ENCODE measurements around the gene VILL. TPM values are rescaled to one million over a fixed set of nuclear protein-coding genes. Genes with fewer than 3 reads are reported as not detected.
"Not testable (repeated sequence)": the region's sequence is repeated elsewhere in the genome, so short reads cannot be mapped to it uniquely, and the experiment has no call there.

The VILL gene
- total RNA-seq, 4 donors from 2014 or later: 3.5 to 7.5 (median 5.2) TPM

DNA sequence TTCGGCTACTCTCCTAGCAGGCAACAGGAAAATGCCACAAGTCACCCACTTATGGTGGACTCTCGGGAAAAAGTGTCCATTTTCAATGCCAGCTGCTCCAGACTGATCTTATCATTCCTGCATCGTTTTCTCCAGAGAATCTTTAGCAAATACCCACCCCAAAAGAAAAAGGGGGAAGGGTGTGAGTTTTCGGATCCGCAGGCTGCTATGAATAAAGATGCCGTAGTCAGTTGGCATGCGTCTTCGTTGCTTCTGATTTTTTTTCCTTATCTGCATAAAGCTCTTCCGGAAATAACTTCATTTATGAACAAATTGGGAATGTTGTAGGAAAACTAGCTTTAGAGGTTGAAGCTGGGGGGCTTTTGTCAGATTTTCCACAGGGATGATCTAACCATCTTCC, 22.4 kb upstream of the VILL start:
- Histone ChIP-seq H3K27ac (peak overlapping the region in 1 of 4 donors; percentile 3), H3K4me3 (no peak overlapping the region), H3K36me3 (peaks cover 0 to 66% of the 10 kb centered on the region in 2 donors), H3K27me3 (no peaks in the 10 kb centered on the region), H3K9me3 (no peaks in the 10 kb centered on the region), H3K4me1 (peaks cover 0 to 25% (median 8%) of the 10 kb centered on the region in 3 donors)
- ATAC-seq: no peak
- 87 to 91% methylated on average over 9 of the region's 9 CpGs for WGBS, 2 donors (ENCODE audit: low coverage in 1 of 2)
- no peak for TF ChIP-seq POLR2A (IDR thresholded peaks at IDR 0.05)
- no peak for TF ChIP-seq EP300 (IDR thresholded peaks at IDR 0.05)
- no peak for TF ChIP-seq POLR2AphosphoS5 (IDR thresholded peaks at IDR 0.05)
- TF ChIP-seq, protein P1, sequence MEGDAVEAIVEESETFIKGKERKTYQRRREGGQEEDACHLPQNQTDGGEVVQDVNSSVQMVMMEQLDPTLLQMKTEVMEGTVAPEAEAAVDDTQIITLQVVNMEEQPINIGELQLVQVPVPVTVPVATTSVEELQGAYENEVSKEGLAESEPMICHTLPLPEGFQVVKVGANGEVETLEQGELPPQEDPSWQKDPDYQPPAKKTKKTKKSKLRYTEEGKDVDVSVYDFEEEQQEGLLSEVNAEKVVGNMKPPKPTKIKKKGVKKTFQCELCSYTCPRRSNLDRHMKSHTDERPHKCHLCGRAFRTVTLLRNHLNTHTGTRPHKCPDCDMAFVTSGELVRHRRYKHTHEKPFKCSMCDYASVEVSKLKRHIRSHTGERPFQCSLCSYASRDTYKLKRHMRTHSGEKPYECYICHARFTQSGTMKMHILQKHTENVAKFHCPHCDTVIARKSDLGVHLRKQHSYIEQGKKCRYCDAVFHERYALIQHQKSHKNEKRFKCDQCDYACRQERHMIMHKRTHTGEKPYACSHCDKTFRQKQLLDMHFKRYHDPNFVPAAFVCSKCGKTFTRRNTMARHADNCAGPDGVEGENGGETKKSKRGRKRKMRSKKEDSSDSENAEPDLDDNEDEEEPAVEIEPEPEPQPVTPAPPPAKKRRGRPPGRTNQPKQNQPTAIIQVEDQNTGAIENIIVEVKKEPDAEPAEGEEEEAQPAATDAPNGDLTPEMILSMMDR (IDR thresholded peaks at IDR 0.05): no peak

DNA sequence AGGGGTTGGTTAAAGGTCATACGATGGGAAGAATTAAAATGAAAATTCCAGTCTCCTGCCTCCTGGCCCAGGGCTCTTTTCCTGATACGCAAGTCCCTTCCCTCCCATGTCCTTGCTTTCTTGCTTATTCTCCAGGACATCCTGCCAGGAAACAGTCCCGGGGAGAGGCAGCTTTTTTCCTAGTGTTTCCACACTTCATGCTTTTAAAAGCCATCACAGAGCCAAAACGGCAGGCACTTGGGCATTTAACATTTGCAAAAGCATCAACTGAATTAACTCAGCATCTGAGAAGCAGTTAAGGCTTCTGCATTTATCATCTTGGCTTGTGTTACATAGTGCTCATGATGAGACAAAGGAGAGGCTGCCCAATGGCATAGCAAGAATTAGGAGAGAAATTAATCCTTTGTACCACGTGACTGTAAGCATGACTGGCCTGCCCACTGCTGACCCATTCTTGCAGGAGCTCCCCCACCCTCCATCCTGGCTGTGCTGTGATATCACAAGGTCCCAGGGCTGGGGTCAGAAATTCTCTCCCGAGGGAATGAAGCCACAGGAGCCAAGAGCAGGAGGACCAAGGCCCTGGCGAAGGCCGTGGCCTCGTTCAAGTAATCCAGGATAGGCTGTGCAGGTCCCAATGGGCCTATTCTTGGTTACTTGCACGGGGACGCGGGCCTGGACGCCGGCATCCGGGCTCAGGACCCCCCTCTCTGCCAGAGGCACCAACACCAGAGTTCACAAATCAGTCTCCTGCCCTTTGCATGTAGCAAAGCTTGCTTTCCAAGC, 21.6 kb upstream of the VILL start:
- 47 to 58% methylated on average over 4 to 5 of the region's 15 CpGs for WGBS, 2 donors (ENCODE audit: low coverage in 1 of 2)
- no peak for ATAC-seq
- Histone ChIP-seq H3K4me3 (no peak overlapping the region), H3K9me3 (no peaks in the 10 kb centered on the region), H3K36me3 (peaks cover 0 to 74% of the 10 kb centered on the region in 2 donors), H3K27me3 (no peaks in the 10 kb centered on the region), H3K4me1 (peaks cover 0 to 31% (median 8%) of the 10 kb centered on the region in 3 donors), H3K27ac (peak overlapping the region in 1 of 4 donors; percentile 3)
- TF ChIP-seq POLR2A (IDR thresholded peaks at IDR 0.05) (no peak), EP300 (IDR thresholded peaks at IDR 0.05) (no peak), POLR2AphosphoS5 (IDR thresholded peaks at IDR 0.05) (no peak)
- TF ChIP-seq, protein P1 (IDR thresholded peaks at IDR 0.05): no peak

DNA sequence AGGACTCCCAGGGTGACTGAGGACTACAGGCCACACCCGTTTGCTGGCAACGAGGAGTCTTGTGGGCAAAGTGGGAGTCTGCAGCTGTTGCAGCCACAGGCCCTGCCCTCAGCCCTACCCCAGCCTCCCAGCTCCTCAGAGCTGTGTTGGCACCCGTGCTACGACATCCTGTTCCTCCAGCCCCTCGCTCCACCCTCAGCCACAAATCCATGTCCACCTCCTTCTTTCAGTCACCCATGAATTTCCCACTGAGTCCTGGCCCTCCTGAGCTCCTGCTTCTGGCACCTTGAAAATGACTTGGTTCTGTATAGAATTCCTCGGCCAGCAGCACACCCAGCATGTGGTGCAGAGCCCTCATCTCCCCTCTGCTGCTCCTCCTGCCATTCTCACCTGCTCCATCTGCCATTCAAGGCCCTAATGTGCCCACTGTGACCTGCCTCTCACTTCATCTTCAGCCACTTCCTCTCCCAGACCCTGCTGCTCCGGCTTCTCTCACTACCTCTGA, 20.9 kb upstream of the VILL start:
- H3K4me3 ChIP-seq: no peak overlapping the region
- TF ChIP-seq POLR2AphosphoS5 (IDR thresholded peaks at IDR 0.05): no peak
- WGBS, 2 donors (ENCODE audit: low coverage in 1 of 2): 78 to 85% methylated on average over 5 of the region's 7 CpGs
- no peaks in the 10 kb centered on the region for H3K9me3 ChIP-seq
- H3K27ac ChIP-seq: no peak overlapping the region
- H3K36me3 ChIP-seq: peaks cover 0 to 80% of the 10 kb centered on the region in 2 donors
- ATAC-seq: no peak
- no peaks in the 10 kb centered on the region for H3K27me3 ChIP-seq
- peaks cover 0 to 38% (median 8%) of the 10 kb centered on the region in 3 donors for H3K4me1 ChIP-seq

DNA sequence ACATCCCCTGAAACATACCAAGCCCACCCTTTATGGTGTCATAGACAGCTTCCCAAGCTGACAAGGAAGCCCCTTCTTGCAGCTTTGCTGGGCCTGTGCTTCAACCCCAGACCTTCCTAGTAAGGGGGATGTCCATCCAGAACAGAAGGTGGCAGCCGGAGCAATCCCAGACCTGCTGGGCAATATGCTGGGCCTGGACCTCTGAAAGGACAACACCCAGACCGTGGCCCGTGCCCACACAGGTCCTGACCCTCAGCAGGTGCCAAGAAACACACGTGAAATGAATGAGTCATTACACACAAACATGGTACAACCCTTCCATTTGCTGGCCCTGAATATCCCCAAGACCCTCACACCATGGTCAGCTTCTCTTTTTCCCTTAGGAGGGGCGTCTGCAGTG, 19.8 kb upstream of the VILL start:
- Histone ChIP-seq H3K27me3 (no peaks in the 10 kb centered on the region), H3K36me3 (peaks cover 0 to 78% of the 10 kb centered on the region in 2 donors), H3K4me1 (peaks cover 0 to 38% (median 8%) of the 10 kb centered on the region in 3 donors), H3K9me3 (no peaks in the 10 kb centered on the region), H3K4me3 (no peak overlapping the region), H3K27ac (no peak overlapping the region)
- TF ChIP-seq EP300 (IDR thresholded peaks at IDR 0.05) (no peak), POLR2AphosphoS5 (IDR thresholded peaks at IDR 0.05) (no peak), POLR2A (IDR thresholded peaks at IDR 0.05) (no peak)
- TF ChIP-seq, protein P1 (IDR thresholded peaks at IDR 0.05): no peak
- 91% methylated on average over 5 of the region's 5 CpGs; no CpG with 5 or more reads in 1 of the 2 donors for WGBS, 2 donors (ENCODE audit: low coverage in 1 of 2)
- ATAC-seq: no peak

DNA sequence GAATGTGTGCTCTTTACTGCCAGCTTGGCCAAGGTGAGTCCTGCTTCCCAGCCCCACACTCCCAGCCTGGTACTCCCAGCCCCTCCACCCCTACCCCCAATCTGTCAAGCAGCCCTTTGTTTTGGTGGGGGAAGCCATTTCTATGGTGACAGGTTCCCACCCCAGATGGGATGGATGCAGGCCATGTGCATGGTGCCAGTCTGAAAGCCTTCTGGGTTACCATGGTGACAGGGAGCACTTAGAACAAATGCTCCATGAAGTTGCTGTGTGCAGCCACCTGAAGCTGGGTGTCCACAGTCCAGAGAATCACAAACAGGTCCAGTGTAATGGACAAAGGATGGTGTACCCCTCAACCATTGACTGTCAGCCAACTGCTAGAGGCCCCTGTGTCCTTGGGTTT, 19.1 kb upstream of the VILL start:
- peaks cover 5 to 81% of the 10 kb centered on the region in 2 donors for H3K36me3 ChIP-seq
- H3K4me3 ChIP-seq: no peak overlapping the region
- TF ChIP-seq POLR2A (IDR thresholded peaks at IDR 0.05): no peak
- TF ChIP-seq, protein P1 (IDR thresholded peaks at IDR 0.05): no peak
- TF ChIP-seq EP300 (IDR thresholded peaks at IDR 0.05): no peak
- TF ChIP-seq POLR2AphosphoS5 (IDR thresholded peaks at IDR 0.05): no peak

DNA sequence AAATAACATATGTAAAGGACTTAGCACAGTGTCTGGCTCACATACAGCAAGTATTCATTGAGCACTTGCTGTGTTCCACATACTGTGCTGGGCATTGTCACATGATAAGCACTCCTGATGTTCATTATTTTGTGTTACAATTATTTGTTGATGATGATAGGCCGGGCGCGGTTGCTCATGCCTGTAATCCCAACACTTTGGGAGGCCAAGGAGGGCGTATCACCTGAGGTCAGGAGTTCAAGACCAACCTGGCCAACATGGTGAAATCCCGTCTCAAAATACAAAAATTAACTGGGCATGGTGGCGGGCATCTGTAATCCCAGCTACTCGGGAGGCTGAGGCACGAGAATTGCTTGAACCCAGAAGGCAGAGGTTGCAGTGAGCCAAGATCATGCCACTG, 18.5 kb upstream of the VILL start:
- H3K9me3 ChIP-seq, ATAC-seq, H3K4me3 ChIP-seq, H3K27me3 ChIP-seq, H3K27ac ChIP-seq: not testable (repeated sequence)
- Histone ChIP-seq H3K4me1 (peaks cover 0 to 35% (median 7%) of the 10 kb centered on the region in 3 donors), H3K36me3 (peaks cover 5 to 87% of the 10 kb centered on the region in 2 donors)
- 88 to 98% methylated on average over 7 of the region's 8 CpGs for WGBS, 2 donors (ENCODE audit: low coverage in 1 of 2)

More for the DNA sequence above, 19.1 kb upstream of the VILL start:
- Histone ChIP-seq H3K27me3 (no peaks in the 10 kb centered on the region), H3K27ac (no peak overlapping the region), H3K9me3 (no peaks in the 10 kb centered on the region), H3K4me1 (peaks cover 0 to 38% (median 8%) of the 10 kb centered on the region in 3 donors)
- no peak for ATAC-seq

Measured in gastroesophageal sphincter (tissue), 4 donors.